DND-41 (cell line): ENCODE data around the gene ZNF593.

Experiments
- ATAC-seq: fragments of 200-7000 bp; cut with Tn5 transposase; 3 replicates; pipeline ENCODE4 v1.9.1; 2021; ENCODE audit warnings: low read depth; ENCODE audit not compliant: insufficient read depth
- DNase-seq: peaks from one replicate; pipeline ENCODE4 v3.0.0-alpha.2; 2020
- H2AFZ ChIP-seq: 2 replicates; pipeline ENCODE4 v1.6.0; 2012; ENCODE audit warnings: low read depth, low read length
- H3K27ac ChIP-seq: 2 replicates; pipeline ENCODE4 v1.5.1; 2012; ENCODE audit warnings: low read length, inconsistent platforms
- H3K27me3 ChIP-seq: fragments of 200-600 bp; sonication (generic); 2 replicates; pipeline ENCODE4 v1.6.0; 2012; ENCODE audit warnings: low read length, mild to moderate bottlenecking, inconsistent platforms; ENCODE audit not compliant: insufficient read depth, poor library complexity
- H3K36me3 ChIP-seq: 2 replicates; pipeline ENCODE4 v1.5.1; 2012; ENCODE audit warnings: low read length, inconsistent platforms; ENCODE audit not compliant: insufficient read depth
- H3K4me1 ChIP-seq: 2 replicates; pipeline ENCODE4 v1.5.1; 2012; ENCODE audit warnings: mild to moderate bottlenecking, low read length; ENCODE audit not compliant: insufficient read depth
- H3K4me2 ChIP-seq: 2 replicates; pipeline ENCODE4 v1.6.0; 2012; ENCODE audit warnings: mild to moderate bottlenecking, moderate library complexity, low read length, inconsistent platforms; ENCODE audit not compliant: insufficient read depth
- H3K4me3 ChIP-seq, 2 experiments: fragments of 200-600 bp in 1 of 2; shearing (Covaris generic) in 1 of 2; 2 replicates each; pipeline ENCODE4 v1.5.1; 2012 to 2016; ENCODE audit warnings: inconsistent platforms in 2 of 2, low read length in 2 of 2, mild to moderate bottlenecking in 2 of 2, low read depth in 1 of 2, moderate library complexity in 1 of 2
- H3K79me2 ChIP-seq: 2 replicates; pipeline ENCODE4 v1.6.0; 2012; ENCODE audit warnings: low read length, inconsistent platforms; ENCODE audit not compliant: insufficient read depth
- H3K9ac ChIP-seq: 2 replicates; pipeline ENCODE4 v1.6.0; 2012; ENCODE audit warnings: low read depth, mild to moderate bottlenecking, inconsistent platforms, low read length, moderate library complexity
- H3K9me3 ChIP-seq: 2 replicates; pipeline ENCODE4 v1.5.1; 2012; ENCODE audit warnings: low read length, moderate library complexity, mild to moderate bottlenecking, inconsistent platforms; ENCODE audit not compliant: insufficient read depth, severe bottlenecking
- H4K20me1 ChIP-seq: 2 replicates; pipeline ENCODE4 v1.6.0; 2012; ENCODE audit warnings: low read length; ENCODE audit not compliant: insufficient read depth
- CTCF ChIP-seq: IDR thresholded peaks from 2 replicates; pipeline ENCODE4 v1.5.1; 2012; ENCODE audit warnings: borderline replicate concordance, low read length, moderate library complexity, mild to moderate bottlenecking; ENCODE audit not compliant: poor library complexity, severe bottlenecking; ENCODE audit errors: extremely low read depth
- EZH2 ChIP-seq: IDR thresholded peaks from 3 replicates; pipeline ENCODE4 v1.6.1; 2012; ENCODE audit warnings: borderline replicate concordance, low read depth, mild to moderate bottlenecking, moderate library complexity, low read length, inconsistent platforms; ENCODE audit not compliant: severe bottlenecking

Gene ZNF593

DNA sequence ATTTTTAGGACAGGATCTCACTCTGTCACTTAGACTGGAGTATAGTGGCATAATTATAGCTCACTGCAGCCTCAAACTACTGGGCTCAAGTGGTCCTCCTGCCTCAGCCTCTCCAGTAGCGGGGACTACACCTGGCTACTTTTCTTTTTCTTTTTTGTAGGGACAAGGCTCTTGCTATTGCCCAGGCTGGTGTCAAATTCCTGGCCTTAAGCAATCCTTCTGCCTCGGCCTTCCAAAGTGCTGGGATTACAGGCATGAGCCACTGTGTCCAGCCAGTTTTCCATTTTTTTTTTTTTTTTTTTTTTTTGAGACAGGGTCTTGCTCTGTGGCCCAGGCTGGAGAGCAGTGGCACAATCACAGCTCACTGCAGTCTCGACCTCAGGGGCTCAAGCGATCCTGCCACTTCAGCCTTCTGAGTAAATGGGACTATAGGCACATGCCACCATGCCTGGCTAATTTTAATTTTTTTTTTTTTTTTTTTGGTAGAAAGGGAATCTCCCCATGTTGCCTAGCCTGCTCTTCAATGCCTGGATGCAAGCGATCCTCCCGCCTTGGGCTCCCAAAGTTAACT, 43.7 kb downstream of the ZNF593 start:
- no peaks in the 10 kb centered on the region for H4K20me1 ChIP-seq
- H3K9me3 ChIP-seq = no peaks in the 10 kb centered on the region
- no peak overlapping the region for H2AFZ ChIP-seq
- peaks cover 10% of the 10 kb centered on the region for H3K27me3 ChIP-seq
- no peaks in the 10 kb centered on the region for H3K4me1 ChIP-seq
- H3K27ac ChIP-seq = no peak overlapping the region
- no peak for TF ChIP-seq EZH2
- TF ChIP-seq CTCF = no peak
- H3K36me3 ChIP-seq = no peaks in the 10 kb centered on the region
- no peaks in the 10 kb centered on the region for H3K79me2 ChIP-seq
- H3K9ac ChIP-seq = no peak overlapping the region
- no peak overlapping the region for H3K4me2 ChIP-seq
- no peak for ATAC-seq
- no peak overlapping the region for H3K4me3 ChIP-seq
- no peak for DNase-seq

GRCh38 chr1:26215246-26215645, 45.5 kb downstream of the ZNF593 start:
- Histone ChIP-seq H4K20me1 (no peaks in the 10 kb centered on the region), H3K4me2 (no peak overlapping the region), H3K9ac (no peak overlapping the region), H3K27ac (no peak overlapping the region), H3K4me1 (no peaks in the 10 kb centered on the region), H3K79me2 (no peaks in the 10 kb centered on the region), H2AFZ (no peak overlapping the region), H3K36me3 (no peaks in the 10 kb centered on the region), H3K9me3 (no peaks in the 10 kb centered on the region), H3K4me3 (no peak overlapping the region), H3K27me3 (peaks cover 4% of the 10 kb centered on the region)
- TF ChIP-seq CTCF (no peak), EZH2 (no peak)
- ATAC-seq (no peak), DNase-seq (no peak)

- no peaks in the 10 kb centered on the region for H3K27me3 ChIP-seq
- no peak overlapping the region for H3K27ac ChIP-seq
- TF ChIP-seq CTCF = no peak
- TF ChIP-seq EZH2 = no peak
- H3K9ac ChIP-seq = no peak overlapping the region
- DNase-seq (no peak), ATAC-seq (no peak)
- H4K20me1 ChIP-seq = no peaks in the 10 kb centered on the region
- no peak overlapping the region for H3K4me3 ChIP-seq
- no peaks in the 10 kb centered on the region for H3K79me2 ChIP-seq
- H2AFZ ChIP-seq = no peak overlapping the region
- H3K36me3 ChIP-seq = no peaks in the 10 kb centered on the region
- no peaks in the 10 kb centered on the region for H3K9me3 ChIP-seq
- no peak overlapping the region for H3K4me2 ChIP-seq
- H3K4me1 ChIP-seq = no peaks in the 10 kb centered on the region
Observed at GRCh38 chr1:26218906-26219494, 49.3 kb downstream of the ZNF593 start.
